Measurements from ENCODE around the gene SLX9.
"Not testable (repeated sequence)": the region's sequence is repeated elsewhere in the genome, so short reads cannot be mapped to it uniquely, and the experiment has no call there.

The SLX9 gene

DNA sequence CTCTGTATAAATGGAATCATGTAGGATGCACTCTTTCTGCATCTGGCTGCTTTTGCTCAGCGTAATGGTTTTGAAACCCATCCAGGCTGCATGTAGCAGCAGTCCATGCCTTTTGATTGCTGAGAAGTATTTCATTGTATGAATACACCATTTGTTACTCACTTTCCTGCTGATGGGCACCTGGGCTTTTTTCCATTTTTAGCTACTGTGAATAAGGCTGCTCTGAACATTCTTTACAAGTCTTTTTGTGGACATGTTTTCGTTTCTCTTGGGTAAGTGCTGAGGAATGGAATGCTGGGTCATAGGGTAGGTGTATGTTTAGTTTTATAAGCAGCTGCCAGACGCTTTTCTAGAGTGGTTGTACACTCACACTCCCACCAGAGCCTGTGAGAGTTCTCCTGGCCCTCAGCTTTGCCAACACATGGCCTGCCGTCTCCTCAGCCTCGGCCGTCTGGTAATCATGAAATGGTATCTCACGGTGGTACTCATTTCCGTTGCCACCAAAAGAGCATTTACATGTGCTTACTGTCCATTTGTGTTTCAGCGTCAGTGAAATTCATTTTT is 22.7 kb downstream of the SLX9 start:
- DNase-seq, result no peak

DNA sequence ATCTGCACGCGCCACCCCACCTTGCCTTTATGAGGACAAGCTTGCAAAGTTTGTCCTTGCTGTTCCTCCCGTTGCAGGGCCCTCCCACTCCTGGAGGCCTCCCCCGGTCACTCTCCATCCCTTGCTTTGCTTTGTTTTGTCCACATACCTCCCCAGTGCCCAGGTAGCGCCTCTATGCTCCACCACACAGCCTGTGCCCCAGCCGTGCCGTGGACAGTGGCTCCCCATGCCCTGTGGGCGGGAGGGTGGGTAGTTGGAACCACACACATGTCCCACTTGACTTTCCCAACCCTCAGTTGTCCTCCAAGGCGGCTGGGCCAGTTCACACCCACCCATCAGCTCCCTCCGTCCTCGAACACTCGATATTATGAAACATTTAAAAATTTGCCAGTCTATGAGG is 24.6 kb downstream of the SLX9 start:
- no peak for DNase-seq

DNA sequence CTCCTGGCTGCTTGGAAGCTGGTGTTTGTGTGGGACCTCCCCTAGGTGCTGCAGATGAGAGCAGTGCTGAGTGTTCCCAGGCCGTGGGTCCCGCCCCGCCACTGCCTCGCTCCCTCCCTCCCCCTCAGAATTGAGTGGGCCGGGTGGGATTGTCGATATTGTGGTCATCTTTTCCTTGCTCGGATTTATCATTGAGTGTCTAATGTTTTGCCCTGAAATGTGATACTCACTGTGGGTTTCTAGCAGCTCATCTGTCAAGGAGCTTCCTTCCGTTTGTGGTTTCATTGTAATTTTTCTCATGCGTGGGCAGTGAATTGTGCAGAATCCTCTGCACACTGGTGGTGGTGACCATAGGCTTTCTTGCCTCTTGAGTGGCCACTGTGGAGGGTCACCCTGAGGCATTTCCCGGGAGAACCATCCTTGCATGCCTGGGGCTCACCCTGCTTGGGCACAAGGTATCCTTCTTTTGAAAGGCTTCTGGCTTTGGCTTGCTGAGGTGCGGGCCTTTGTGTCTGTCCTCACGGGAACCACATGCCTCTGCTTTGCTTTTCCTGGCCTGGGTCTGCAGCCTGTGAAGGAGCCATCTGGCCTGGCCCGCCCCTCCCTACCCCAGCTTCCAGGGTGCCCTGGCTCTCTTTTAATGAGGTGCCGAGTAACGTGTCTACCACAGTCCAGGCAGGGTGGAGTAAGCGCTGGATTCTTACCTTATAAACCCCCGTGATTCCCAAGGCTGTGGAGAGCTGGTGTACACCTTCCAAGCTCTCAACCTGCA is 25.6 kb downstream of the SLX9 start:
- no peak for DNase-seq

DNA sequence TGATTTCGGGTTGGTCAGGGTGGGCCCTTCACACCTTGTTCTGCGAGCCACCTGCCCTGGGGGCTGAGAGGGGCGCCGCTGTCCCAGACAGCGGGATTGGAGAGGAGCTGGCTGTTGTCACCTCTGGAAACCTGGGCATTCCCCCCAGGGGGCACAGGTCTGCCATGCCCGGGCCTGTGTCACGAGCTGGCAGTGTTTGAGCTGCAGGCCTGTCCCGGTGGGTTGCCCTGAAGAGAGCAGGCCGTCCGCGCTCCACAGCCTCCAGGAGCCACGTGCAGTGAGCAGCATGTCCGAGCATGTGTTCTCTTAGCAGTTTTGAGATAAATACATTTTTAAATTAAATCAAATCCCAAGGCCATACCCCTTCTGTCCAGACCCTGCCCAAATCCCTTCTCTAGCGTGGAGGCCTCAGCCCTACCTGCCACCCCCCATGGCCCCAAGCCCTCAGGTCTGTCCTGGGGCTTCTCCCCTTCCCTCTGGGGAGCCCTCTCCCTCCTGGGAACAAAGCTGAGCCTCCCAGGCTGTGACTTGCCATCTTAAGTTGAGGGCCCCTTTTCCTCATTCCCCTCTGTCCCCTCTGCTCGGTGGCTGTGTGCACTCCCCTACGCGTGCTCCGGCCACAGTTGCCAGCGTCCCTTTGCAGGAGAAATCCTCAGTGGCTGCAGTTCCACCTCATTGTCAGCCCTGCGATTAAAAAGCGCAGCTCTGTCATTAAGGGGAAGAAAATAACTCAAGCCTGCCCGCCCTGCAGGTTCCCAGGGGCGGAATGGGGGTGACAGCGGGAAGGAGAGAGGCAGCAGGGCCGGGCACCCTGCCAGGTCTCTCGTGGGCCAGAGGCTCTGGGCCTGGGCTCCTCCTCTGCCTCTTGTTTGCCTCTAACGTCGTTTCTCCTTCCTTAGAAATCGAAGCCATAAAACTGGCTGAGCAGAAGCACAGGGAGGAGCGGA is 26.6 kb downstream of the SLX9 start:
- no peak for DNase-seq

DNA sequence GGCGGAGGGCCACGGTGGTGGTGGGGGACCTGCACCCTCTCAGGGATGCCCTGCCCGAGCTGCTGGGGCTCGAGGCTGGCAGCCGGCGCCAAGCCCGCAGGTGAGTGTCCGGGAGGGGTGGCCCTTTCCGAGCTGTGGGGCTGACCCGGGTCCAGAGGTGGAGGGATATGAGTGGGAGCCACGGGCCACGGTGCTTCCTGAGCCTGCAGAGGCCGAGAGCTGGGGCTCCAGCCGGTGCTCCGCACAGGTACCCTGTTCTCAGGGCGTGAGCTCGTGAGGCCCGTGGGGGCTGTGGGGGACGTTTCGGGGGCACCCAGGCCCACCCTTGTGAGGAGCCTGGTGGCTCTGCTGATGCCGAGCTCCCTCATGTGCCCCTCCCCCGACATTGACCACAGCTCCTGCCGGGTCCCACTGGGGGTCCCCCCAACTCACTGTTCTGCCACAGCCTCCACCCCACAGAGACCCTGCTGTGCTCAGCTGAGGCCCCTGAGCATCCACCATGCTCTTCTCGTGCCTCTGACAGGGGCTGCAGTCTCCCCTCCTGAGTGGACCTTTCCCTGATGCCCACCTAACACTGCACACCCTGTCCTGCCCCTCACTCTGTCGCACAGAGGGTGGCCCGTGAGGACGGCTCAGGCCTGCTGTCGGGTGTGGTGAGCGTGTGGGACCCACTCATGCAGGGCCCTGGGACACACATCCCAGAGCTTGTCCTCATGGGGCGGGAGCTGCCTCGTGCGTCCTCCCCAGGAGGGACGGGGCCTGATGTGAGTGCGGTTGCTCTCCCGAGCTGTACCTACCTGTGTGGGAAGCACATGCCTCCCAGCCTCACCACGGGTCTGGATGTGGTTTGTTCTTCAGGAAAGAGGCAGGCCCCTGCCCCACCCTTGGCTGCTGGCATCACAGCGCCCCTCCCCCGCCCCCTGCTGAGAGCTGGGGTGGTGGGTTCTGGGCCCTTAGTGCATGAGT is 27.5 kb downstream of the SLX9 start:
- DNase-seq, result no peak

DNA sequence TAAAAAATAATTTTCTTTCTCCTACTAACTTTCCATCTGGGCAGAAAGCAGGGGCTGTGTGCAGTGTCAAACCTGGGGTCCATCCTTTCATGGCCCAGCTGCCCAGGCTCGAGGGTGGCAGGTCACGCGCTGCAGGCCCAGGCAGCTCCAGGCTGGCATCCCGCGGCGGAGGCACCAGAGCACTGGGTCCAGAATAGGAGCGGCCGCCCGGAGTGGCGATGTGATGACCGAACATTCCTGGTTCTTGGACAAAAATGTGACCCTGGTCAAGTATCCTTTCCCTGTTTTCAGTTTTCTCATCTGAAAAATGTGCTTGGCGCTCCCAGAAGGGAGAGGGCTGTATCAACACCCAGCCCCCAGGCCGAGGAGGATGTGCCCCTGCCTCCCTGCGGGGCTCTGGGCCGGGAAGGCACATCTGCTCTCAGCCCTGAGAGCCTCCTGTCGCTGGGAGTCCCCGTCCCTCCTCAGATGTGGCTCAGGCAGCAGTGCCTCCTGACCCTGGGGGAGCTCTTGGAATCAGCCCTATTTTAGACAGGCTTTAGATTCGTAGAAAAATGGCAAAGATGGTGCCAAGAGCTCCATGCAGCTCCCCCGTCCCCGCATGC is 29.3 kb downstream of the SLX9 start:
- DNase-seq, result no peak

DNA sequence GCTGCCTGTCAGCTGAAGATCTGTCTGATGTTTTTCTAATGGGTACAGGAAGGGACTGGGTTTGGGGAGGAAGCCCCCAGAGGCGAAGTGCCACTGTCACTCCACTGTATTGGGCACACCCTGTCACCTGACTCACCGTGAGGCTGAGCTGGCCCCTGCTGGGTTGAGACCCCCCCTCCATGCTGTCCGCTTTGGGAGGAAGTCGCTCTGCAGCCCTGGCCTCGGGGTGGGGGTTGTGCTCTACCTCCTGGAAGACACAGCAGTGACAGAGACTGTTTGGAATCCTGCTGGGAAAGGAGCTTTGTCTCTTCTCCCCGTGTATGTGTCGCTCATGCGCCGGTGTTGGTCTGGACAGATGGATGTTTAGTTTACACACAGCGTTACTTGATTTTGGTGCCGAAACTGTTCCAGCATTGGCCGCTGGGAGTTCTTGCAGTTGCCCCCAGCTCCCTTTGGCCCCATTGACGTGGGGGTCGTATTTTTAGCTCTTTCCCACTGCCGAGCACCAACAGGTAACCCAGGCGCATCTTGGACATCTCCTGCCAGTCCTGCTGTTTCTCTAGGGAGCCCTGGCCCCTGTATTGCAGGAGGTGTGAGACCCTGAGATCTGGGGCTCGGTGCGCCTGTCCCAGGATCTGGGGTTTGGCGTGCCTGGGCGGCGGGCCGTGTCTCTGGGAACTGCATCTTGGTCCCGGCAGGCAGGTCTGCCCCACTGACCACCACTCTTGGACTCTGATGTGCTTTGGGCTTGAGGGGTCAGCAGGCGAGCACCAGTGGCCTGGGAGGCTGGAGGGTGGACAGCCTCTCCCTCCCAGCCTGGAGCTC is 30.3 kb downstream of the SLX9 start:
- DNase-seq, result no peak

DNA sequence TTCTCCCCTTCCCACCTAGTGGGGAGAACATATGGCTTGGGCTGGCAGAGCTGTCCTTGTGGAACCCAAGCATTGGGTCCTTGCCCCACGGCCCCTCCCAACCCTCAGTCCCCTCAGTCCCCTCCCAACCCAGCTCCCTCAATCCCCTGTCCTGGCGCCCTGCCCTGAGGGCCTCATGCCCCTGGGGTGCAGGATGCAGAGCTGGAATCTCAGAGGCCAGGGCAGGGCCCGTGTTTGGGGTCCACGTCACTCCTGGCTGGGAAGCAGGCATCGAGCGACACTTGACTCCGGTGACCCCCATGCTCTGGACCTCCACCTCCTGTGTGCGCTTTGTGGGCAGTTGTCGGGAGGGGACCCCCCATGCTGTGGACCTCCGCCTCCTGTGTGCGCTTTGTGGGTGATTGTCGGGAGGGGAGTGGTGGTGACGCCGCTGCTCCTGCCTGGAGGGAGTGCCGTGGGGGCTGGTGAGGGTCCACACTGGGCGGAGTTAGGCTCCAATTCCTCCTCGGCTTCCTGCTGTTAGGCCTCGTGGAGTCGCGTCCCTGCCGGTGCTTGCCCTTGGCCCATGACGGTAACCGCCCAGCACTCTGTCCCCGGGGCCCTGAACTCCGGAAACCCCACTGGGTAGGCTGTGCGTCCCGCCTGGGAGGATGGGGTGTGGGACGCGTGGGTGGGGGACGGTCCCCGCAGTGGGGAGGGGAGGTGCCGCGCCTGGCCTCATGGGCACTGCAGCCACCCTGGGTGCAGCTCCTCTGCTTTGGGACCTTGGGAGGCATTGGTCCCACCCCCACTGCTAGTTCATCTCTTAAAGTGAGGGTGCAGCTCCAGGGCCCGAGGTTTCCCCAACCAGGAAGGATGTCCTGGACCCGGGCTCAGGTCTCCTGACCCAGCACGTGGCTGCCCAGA is 31.2 kb downstream of the SLX9 start:
- no peak for DNase-seq

DNA sequence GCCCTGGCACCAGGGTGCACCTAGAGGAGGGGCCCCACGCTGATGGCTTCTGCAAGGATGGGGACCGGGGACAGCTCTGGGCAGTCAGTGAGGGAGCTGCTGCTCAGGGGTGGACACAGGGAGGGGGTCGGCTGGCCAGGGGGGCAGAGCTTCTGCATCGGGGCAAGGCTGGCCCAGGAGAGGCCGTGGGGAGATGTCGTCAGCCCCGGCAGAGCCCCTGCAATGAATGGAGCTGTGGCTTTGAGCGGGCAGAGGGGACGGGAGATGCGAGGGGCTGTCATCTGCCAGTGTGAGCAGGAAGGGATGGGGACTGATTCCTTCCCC is 31.8 kb downstream of the SLX9 start:
- no peak for DNase-seq

DNA sequence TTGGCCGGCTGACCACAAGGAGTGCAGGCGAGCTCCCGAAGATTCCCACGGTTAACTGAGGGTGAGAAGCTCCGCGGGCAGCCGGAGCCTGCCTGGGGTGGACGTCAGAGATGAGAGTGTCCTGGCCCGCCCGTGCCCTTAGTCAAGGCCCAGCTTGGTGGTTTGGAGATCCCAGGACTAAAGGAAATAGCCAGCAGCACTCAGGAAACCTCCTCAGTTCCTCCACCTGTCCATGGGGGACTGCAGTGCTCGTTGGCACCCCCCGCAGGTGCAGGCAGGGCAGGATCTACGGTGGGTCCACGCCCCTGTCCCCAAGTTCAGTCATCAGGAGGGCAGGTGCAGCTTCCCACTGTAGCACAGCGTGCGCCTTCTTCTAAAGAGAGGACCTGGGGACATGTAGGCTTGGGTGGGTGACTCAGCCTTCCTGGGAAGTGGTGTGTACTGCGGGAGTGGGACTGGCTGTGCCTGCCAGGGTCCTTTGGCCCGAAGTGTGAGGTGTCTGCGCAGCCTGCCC is 32.5 kb downstream of the SLX9 start:
- DNase-seq, result no peak

DNA sequence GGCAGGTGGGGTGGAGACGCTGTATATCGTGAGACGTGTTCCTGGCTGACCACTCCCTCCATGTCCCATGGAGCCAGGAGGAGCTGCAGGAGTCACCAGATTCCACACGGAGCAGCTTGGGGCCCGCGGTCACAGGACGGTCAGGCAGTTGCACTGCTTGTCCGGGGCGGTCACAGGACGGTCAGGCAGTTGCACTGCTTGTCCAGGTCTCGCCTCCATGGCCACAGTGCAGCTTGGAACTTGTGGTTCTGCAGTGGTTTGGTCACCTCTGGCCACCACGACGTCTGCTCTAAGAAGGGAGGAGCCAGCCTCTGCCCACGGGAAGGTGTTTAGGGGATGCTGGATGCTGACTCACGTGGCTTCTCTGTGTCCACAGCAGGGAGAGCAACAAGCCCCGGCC is 33.0 kb downstream of the SLX9 start:
- DNase-seq, result no peak

DNA sequence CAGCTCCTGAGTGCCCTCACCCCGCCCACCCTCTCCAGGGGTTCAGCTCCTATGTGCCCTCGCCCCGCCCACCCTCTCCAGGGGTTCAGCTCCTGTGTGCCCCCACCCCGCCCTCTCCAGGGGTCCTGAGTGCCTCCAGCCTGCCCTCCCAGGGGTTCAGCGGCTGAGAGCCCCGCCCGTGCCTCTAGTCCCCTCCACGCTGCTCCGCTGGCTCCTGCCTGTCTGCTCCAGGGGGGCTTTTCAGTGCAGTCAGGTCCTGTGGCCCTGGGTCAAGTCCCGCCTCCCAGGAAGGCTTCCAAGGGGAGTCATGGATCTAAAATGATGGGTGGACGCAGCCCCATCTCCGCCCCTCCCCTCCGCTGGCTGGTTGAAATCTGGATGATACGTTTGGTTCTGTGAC is 33.8 kb downstream of the SLX9 start:
- no peak for DNase-seq

DNA sequence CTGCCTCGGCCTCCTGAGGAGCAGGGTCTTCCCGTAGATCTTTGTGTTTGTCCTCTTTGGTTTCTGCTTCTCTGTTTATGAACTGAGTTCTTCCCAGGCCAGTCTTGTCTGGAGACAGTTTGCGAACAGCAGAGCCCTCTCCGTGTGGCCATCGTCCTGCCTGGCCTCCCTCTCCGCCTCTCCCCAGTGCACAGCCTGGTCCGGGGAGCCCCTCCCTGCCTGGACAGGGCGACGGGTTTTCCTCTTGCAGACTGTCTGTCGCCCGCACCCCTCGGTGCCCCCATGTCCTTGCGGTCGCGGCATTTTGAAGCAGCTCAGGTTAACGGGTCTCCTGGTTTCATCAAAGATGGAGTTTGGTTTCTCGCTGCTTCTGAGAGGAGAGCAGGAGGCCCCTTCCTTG is 34.8 kb downstream of the SLX9 start:
- DNase-seq, result no peak

DNA sequence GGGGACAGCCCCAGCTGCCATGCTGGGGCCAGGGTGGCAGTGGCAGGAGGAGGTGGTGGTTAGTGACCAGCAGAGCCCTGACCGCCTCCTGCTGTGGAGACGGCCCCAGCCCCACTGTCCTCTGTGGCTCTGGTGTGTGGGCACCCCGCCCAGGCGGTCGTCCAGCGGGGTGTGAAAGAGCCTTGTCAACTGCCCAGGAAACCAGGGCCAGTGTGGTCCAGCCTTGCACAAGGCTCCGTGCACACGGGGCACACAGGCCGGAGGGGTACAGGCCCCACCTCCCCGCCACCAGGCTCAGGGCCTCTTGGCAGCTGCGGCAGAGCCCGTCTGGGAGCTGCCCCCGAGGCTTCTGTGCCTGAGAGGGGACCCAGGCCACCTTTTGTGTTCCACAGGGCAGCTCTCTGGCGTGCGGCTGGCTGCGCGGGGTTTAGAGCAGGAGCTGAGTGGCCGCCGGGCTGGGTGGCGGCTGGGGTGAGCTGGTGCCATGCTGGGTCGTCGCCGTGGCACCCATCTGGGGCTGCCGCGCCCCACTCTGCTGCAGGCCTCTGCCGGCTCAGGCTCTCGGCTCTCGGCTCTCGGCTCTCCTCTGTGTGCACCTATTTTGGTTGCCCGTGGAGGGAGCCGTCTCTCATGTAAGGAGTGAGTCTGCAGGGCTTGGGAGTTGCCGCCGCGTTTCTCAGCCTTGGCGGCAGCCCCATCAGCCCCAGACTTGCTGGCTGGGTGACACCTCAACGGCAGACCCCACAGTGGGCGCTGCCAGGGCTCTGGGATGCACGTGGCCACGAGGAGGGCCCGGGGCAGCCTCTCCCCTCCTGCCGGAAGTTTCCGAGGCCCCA is 36.1 kb downstream of the SLX9 start:
- DNase-seq, result no peak

DNA sequence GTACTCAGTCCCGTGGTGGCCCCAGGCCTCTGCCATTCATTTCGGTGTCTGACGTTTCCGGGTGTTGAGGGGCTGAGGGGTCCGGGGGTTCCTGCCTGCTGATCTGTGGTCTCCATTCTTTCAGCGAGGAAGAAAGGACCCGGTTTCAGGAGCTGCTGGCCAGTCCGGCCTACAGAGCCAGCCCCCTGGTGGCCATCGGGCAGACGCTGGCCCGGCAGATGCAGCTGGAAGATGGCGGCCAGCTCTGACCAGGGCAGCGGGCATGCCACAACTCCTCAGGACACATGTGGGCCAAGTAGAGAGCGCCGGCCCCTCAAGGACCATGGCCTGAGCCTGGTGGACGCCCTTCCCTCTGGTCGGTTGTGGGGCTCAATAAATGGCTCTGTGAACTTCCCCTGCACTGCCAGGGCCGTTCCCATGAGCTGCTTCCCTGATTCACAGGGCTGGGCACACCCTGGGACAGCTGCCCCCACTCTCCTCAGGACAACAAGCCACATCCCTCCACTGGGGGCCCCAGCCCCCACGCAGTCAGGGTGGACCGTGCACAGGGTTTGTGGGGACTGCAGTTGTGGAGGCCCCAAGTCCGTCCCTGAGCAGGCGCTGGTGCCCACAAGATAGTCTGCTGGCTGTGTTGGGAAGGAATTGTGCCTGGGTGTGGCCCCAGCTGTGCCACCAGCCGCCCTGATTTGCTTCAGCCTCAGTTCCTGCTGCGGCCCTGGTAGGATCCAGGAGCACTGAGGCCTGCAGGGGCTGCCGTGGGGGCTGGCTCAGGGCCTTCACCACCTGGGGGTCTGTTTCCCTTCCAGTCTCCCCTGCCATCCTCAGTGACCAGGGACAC is 36.9 kb downstream of the SLX9 start:
- DNase-seq, result not testable (repeated sequence)

DNA sequence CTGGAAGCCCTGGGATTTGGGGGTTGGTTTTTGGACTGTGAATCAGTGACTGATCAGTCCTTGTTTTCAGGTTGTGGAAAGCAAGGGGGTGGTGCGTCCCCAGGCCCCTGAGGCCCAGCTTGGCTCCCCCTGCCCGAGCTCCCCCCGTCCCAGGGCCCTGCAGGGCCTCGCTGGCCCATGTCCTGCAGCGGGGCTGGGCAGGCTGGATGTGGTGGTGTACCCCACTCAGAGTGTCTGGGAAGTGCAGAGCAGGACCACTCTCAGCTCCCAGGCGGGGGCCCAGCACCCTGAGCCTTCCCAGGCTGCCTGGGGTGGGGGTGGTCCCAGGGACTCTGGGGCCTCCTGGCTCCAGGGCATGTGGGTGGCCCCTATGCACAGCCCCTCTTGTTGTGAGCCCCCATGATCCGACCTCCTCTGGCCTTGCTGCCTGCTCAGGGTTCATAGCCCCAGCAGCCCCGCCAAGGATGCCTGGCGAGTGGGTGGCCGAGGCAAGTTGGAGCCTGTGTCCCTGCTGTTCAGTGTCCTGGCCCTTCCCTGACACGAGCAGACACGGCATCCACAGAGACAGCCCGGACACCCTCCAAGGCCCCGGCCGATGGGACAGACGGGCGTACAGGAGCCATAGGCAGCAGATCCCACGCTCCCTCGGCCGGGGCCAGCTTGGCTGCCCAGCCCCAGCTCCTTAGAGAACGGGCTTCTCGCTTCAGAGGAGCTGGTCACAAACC is 37.9 kb downstream of the SLX9 start:
- no peak for DNase-seq

Data from NCI-H1436 treated with DMSO at 0.1 percent for 48 hours (cell line).